GM12872 (cell line): ENCODE measurements around the gene COX6A1.

Experiments used
- TF ChIP-seq, protein P1 (sequence below): IDR thresholded peaks from 3 replicates; pipeline ENCODE4 v1.5.1; 2011; ENCODE audit warnings: low read depth, mild to moderate bottlenecking, low read length, moderate library complexity; ENCODE audit not compliant: insufficient read depth

Gene COX6A1

DNA sequence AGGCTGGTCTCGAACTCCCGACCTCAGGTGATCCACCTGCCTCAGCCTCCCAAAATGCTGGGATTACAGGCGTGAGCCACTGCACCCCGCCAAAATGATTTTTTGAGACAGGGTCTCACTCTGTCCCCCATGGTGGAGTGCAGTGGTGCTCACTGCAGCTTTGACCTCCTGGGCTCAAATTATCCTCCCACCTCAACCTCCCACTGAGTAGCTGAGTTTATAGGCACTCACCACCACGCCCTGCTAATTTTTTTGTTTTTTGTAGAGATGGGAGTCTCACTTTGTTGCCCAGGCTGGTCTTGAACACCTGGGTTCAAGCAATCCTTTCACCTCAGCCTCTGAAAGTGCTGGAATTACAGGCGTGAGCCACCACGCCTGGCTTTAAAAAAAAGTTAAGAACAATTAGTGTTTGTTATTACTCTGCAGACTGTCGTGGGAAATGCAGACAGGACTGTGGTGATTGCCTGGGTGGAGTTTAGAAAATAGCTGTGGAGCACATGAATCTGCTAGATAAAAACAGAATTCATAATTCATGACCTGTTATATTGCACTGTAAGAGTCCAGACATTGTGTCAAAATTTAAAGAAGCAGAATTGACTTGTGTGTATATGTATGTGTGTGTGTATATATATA lies 9.2 kb upstream of the COX6A1 start:
- TF ChIP-seq, protein P1, sequence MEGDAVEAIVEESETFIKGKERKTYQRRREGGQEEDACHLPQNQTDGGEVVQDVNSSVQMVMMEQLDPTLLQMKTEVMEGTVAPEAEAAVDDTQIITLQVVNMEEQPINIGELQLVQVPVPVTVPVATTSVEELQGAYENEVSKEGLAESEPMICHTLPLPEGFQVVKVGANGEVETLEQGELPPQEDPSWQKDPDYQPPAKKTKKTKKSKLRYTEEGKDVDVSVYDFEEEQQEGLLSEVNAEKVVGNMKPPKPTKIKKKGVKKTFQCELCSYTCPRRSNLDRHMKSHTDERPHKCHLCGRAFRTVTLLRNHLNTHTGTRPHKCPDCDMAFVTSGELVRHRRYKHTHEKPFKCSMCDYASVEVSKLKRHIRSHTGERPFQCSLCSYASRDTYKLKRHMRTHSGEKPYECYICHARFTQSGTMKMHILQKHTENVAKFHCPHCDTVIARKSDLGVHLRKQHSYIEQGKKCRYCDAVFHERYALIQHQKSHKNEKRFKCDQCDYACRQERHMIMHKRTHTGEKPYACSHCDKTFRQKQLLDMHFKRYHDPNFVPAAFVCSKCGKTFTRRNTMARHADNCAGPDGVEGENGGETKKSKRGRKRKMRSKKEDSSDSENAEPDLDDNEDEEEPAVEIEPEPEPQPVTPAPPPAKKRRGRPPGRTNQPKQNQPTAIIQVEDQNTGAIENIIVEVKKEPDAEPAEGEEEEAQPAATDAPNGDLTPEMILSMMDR, result no peak

DNA sequence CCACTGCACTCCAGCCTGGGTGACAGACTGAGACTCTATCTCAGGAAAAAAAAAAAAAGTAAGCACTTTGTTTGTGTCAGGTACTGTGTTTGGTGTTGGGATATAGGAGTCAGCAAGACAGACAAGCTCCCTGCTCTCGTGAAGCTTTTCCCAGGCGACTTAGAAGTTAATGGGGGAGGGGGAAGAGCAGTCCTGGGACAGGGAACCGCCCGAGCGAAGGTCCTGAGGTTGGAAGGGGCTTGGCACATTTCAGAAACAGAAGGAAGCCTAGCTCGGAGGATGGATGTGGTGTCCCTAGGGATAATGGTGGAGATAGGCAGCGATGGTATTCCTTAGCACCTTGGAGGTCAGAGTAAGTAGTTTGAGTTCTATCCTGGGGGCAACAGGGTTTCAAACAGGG lies 8.5 kb upstream of the COX6A1 start:
- TF ChIP-seq, protein P1, result no peak

DNA sequence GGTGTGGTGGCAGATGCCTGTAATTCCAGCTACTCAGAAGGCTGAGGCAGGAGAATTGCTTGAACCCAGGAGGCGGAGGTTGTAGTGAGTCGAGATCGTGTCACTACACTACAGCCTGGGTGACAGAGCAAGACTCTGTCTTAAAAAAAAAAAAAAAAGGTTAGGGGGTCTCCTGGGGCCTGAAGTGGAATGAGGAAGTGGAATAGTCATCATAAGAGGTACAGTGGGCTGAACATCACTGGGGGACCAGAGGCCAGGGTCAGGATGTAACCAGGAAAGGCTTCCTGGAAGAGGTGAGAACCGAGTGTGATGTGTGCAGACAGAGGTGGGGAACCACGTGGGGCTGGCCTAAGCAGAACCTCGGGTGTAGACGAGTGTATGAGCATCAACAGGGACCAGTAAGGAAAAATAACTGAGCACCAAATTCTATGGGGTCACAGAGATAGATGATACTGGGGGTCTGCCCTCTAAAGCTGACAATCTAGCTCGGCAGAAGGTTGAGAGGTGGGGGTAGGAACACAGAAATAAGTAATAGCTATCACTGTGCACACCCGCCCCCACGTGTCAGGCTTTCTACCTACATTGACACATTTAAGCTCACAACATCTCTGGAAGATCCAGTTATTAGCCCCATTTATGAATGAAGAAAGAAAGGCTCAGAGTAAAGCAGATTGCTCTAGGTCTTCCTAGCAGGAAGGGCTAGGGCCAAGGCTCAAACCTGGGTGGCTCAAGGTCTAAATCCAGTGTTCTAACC lies 5.0 kb upstream of the COX6A1 start:
- TF ChIP-seq, protein P1, result no peak

DNA sequence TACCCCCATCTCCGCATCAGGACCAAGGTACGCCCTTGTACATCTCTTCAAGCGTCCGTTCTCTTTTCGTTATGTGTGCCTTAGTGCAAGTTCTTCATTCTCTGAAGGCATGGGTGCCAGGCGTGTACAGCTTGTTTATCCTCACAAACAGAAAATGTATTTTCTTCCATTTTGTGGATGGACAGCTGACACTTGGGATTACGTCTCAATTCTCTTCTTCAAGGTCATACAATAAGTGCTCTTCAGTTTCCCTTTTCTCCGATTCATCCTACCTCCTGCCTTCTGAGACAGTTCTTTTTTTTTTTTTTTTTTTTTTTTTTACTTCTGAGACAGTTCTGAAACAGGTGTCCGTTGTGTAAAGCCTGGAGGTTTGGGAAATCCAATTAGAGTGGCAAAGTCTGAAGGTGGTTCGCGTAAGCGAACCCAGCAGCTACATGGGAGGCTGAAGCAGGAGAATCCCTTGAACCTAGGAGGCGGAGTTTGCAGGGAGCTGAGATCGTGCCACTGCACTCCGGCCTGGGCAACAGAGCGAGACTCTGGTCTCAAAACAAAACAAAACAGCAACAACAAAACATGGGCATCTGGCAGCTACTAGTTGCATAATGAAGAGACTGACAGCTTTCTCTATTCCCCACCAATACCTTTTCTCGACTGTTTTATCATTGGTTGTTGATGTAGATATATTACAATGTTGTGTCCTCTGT lies 734 bp downstream of the COX6A1 start:
- TF ChIP-seq, protein P1, result no peak

DNA sequence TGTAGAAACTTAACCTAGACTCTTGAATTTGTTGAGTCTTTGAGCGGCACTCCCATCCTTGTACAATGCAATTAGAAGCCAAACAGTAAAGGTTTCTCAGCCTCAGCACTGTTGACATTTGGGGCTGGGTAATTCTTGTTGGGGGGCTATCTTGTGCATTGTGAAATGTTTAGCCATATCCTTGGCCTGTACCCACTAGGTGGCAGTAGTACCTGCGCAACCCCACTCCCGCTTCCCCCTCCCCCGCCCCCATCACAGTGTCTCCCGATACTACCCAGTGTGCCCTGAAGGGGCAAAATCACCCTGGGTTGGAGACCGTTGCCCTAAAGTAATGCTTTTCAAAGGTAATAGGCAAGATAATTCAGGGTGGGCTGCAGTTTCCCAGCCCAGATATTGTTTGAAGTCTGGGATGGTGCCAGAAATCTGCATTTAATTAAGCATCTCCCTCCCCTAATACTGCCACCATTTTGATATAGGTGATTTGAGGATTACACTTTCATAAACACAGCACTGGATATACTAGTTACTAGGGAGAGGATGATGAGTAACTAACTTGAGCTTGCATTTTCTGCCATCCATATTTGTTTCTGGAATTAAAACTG lies 1.8 kb downstream of the COX6A1 start:
- TF ChIP-seq, protein P1, result peak; percentile 75

DNA sequence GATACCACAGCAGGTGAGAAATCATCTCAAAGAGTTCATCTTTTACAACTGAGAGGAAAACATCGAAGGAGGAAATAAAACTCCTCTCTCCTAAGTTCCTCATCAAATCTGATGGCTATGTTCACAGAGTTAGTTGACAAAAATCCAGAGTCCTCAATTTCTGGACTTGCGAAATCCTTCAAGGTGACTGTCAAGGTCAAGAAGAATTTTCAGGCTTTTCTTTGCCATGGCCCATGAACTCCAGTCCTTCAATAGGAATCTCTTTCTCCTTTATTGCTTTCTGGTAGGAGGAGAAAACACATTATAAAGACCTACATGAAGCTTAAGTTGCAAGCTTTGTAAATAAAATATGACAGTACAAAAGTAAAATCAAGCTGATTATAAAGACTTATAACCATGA lies 6.8 kb downstream of the COX6A1 start:
- TF ChIP-seq, protein P1, result no peak

DNA sequence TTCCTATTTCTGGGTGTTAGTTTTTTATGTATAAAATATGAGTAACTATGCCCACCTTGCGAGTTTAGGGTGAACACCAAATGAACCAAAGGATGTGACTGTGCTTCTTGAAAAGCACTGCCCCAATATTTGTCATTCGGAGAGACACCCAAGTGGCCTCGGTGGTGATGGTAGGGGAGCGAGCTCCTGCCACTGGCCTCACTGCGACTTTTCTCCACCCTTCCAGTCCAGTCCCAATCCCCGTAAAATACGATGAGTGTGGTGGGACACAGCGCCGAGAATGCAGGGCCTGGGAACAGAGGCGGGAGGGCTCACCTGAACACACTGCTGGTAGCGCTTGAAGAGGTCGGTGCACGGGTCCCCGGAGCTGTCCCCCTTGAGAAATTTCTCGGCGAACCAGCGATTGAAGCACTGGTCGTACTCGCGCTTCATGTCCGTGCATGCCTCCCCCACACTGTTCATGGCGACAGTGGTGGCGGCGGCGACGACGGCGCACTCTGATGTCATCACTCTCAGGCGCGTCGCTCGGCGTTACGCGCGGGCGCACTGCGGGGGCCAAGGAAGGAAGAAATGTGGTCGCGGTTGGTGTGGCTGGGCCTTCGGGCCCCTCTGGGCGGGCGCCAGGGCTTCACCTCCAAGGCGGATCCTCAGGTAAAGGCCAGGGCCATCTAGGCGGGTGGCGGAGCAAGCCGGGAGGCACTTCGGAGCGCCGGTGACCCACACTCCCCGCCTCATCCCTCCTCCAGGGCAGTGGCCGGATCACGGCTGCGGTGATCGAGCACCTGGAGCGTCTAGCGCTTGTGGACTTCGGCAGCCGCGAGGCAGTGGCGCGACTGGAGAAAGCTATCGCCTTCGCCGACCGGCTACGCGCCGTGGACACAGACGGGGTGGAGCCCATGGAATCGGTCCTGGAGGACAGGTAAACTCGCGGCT lies 8.3 kb downstream of the COX6A1 start, which contains the start of the genes GATC and TRIAP1:
GATC (plus strand) TSS at position 534 of the 933 bp plus-strand sequence; CDS start at position 571, 37 bp downstream.
TRIAP1 (minus strand) TSS at position 474 of the 933 bp plus-strand sequence; CDS start at position 462, 12 bp downstream.
- TF ChIP-seq, protein P1, result no peak
